ENCODE results near the gene ACTN2.

Gene ACTN2

GRCh38 chr1:236691348-236691747, 5.0 kb downstream of the ACTN2 start:
- DNase-seq (ENCODE audit: low read depth, low spot score), result no peak

GRCh38 chr1:236692128-236692527, 5.8 kb downstream of the ACTN2 start:
- DNase-seq (ENCODE audit: low read depth, low spot score), result no peak

GRCh38 chr1:236692742-236693141, 6.4 kb downstream of the ACTN2 start:
- no peak for DNase-seq (ENCODE audit: low read depth, low spot score)

GRCh38 chr1:236699366-236699765, 13.1 kb downstream of the ACTN2 start:
- peak; percentile 14 for DNase-seq (ENCODE audit: low read depth, low spot score)

- no peak for DNase-seq (ENCODE audit: low read depth, low spot score)
Observed at GRCh38 chr1:236700903-236701302, 14.6 kb downstream of the ACTN2 start.

GRCh38 chr1:236701782-236702181, 15.5 kb downstream of the ACTN2 start:
- DNase-seq (ENCODE audit: low read depth, low spot score), result no peak

GRCh38 chr1:236702791-236703394, 16.6 kb downstream of the ACTN2 start:
- no peak for DNase-seq (ENCODE audit: low read depth, low spot score)

GRCh38 chr1:236705771-236706170, 19.5 kb downstream of the ACTN2 start:
- DNase-seq (ENCODE audit: low read depth, low spot score), result no peak

- no peak for DNase-seq (ENCODE audit: low read depth, low spot score)
Observed at GRCh38 chr1:236706183-236706582, 19.9 kb downstream of the ACTN2 start.

- no peak for DNase-seq (ENCODE audit: low read depth, low spot score)
Observed at GRCh38 chr1:236710328-236710892, 24.1 kb downstream of the ACTN2 start.

GRCh38 chr1:236716160-236716559, 29.9 kb downstream of the ACTN2 start:
- DNase-seq (ENCODE audit: low read depth, low spot score), result no peak

- no peak for DNase-seq (ENCODE audit: low read depth, low spot score)
Observed at GRCh38 chr1:236717811-236718210, 31.5 kb downstream of the ACTN2 start.

GRCh38 chr1:236718328-236718727, 32.0 kb downstream of the ACTN2 start:
- DNase-seq (ENCODE audit: low read depth, low spot score), result no peak

- DNase-seq (ENCODE audit: low read depth, low spot score), result no peak
Observed at GRCh38 chr1:236720206-236720605, 33.9 kb downstream of the ACTN2 start.

- no peak for DNase-seq (ENCODE audit: low read depth, low spot score)
Observed at GRCh38 chr1:236720611-236721010, 34.3 kb downstream of the ACTN2 start.

- DNase-seq (ENCODE audit: low read depth, low spot score), result no peak
Observed at GRCh38 chr1:236724049-236724448, 37.8 kb downstream of the ACTN2 start.

- no peak for DNase-seq (ENCODE audit: low read depth, low spot score)
Observed at GRCh38 chr1:236724506-236724905, 38.2 kb downstream of the ACTN2 start.

- no peak for DNase-seq (ENCODE audit: low read depth, low spot score)
Observed at GRCh38 chr1:236725668-236726067, 39.4 kb downstream of the ACTN2 start.

GRCh38 chr1:236727521-236727920, 41.2 kb downstream of the ACTN2 start:
- DNase-seq (ENCODE audit: low read depth, low spot score), result no peak

GRCh38 chr1:236728752-236729151, 42.5 kb downstream of the ACTN2 start:
- no peak for DNase-seq (ENCODE audit: low read depth, low spot score)

- DNase-seq (ENCODE audit: low read depth, low spot score), result no peak
Observed at GRCh38 chr1:236733653-236734052, 47.4 kb downstream of the ACTN2 start.

GRCh38 chr1:236734141-236734765, 48.0 kb downstream of the ACTN2 start:
- DNase-seq (ENCODE audit: low read depth, low spot score), result no peak

- no peak for DNase-seq (ENCODE audit: low read depth, low spot score)
Observed at GRCh38 chr1:236736761-236737160, 50.5 kb downstream of the ACTN2 start.
